Coronary artery (tissue), 2 donors: Measurements from ENCODE around the gene PAX6.

Experiments
- DNase-seq: peaks from one replicate; pipeline ENCODE4 v3.0.0-alpha.2; 2017; ENCODE audit warnings: low spot score
- H3K27ac ChIP-seq, 2 donors: fragments of 200-600 bp; sonication (generic); one replicate each; pipeline ENCODE4 v1.5.1; 2016 to 2019
- H3K4me3 ChIP-seq: fragments of 200-600 bp; sonication (generic); 2 replicates; pipeline ENCODE4 v1.5.1; 2016; ENCODE audit warnings: mild to moderate bottlenecking, moderate library complexity
- CTCF ChIP-seq: fragments of 200-600 bp; sonication (generic); IDR thresholded peaks from one replicate; pipeline ENCODE4 v1.5.1; 2019; ENCODE audit warnings: antibody characterized with exemption

Gene PAX6

GRCh38 chr11:31818874-31819331, 7.8 kb upstream of the PAX6 start:
- Histone ChIP-seq H3K4me3 (no peak overlapping the region), H3K27ac (no peak overlapping the region)
- TF ChIP-seq CTCF, result no peak
- no peak for DNase-seq

- TF ChIP-seq CTCF, result no peak
- DNase-seq, result no peak
- no peak overlapping the region for H3K4me3 ChIP-seq
- H3K27ac ChIP-seq, result no peak overlapping the region
These were observed 7.3 kb upstream of the PAX6 start for GRCh38 chr11:31818425-31818755.

- DNase-seq, result no peak
- no peak for TF ChIP-seq CTCF
- H3K27ac ChIP-seq, result no peak overlapping the region
- peak overlapping the region; percentile 46 for H3K4me3 ChIP-seq
These were observed 6.7 kb upstream of the PAX6 start for GRCh38 chr11:31817621-31818424.

- H3K4me3 ChIP-seq, result peak overlapping the region; percentile 46
- no peak for TF ChIP-seq CTCF
- no peak overlapping the region for H3K27ac ChIP-seq
- DNase-seq, result no peak
These were observed 6.0 kb upstream of the PAX6 start for GRCh38 chr11:31817054-31817620.

GRCh38 chr11:31816468-31817053, 5.4 kb upstream of the PAX6 start:
- Histone ChIP-seq H3K4me3 (peak overlapping the region; percentile 46), H3K27ac (no peak overlapping the region)
- no peak for TF ChIP-seq CTCF
- DNase-seq, result no peak

GRCh38 chr11:31815711-31816467, 4.8 kb upstream of the PAX6 start:
- peak overlapping the region; percentile 46 for H3K4me3 ChIP-seq
- DNase-seq, result no peak
- no peak overlapping the region for H3K27ac ChIP-seq
- no peak for TF ChIP-seq CTCF
